ENCODE measurements around the gene TEKT5.

TEKT5 gene

DNA sequence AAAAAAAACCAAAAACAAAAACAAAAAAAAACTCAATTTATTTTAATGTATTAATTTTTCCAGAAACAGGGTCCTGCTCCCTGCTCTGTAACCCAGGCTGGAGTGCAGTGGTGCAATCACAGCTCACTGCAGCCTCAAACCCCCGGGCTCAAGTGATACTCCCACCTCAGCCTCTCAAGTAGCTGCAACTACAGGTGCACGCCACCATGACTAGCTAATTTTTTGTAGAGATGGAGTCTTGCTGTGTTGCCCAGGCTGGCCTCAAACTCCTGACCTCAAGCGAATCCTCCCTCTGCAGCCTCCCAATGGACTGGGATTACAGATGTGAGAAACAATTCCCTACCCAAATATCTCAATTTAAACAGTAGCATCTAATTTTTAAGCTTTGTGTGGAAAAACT, 89.1 kb downstream of the TEKT5 start:
- TF ChIP-seq, protein P1, sequence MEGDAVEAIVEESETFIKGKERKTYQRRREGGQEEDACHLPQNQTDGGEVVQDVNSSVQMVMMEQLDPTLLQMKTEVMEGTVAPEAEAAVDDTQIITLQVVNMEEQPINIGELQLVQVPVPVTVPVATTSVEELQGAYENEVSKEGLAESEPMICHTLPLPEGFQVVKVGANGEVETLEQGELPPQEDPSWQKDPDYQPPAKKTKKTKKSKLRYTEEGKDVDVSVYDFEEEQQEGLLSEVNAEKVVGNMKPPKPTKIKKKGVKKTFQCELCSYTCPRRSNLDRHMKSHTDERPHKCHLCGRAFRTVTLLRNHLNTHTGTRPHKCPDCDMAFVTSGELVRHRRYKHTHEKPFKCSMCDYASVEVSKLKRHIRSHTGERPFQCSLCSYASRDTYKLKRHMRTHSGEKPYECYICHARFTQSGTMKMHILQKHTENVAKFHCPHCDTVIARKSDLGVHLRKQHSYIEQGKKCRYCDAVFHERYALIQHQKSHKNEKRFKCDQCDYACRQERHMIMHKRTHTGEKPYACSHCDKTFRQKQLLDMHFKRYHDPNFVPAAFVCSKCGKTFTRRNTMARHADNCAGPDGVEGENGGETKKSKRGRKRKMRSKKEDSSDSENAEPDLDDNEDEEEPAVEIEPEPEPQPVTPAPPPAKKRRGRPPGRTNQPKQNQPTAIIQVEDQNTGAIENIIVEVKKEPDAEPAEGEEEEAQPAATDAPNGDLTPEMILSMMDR (conservative IDR thresholded peaks at IDR 0.05), result no peak
- H3K27ac ChIP-seq, result no peak overlapping the region

DNA sequence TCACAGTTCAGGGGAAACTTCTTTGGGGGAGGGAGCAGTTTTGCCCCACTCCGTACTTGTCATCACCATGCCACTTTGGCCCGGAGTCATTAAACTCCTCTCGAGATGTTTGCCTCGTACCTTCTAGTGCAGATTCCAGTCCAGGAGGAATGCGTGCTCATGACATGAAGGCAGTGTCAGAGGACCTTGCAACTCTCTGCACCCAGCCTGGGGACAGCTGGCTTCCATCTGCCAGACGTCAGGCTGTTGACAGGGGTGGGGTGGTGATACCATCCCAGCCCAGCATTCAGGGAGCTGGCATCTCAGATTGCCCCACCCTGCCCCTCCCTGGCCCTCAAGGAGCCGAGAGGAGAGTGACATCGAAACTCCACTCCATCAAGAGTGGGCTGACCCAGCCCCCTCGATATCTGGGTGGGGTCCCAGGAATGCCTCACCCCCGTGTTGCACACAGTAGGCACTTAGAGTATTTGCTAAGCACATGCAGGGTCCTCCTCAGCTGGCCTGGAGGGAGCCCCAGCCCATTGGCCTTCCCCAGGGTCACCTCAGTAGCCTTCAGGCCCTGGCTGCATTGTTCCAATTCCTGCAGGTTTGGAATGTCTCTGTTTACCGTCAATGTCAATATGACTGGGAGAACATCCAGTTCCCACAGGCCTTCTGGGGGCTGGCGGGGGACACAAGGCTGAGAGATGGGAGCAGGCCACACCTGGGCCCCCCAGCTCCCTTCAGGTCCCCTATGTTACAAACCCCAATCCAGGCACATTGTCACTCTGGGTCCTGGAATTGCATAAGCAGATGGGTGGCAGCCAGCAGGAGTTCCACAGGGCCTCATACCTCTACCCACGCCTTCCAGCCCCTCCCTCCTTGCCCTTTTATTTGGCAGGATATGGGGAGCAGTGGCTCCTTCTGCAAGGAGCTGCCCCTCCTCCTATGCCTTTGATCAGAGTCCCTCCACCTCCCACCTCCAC, 93.0 kb downstream of the TEKT5 start:
- no peak overlapping the region for H3K27ac ChIP-seq
- TF ChIP-seq, protein P1 (conservative IDR thresholded peaks at IDR 0.05), result no peak

DNA sequence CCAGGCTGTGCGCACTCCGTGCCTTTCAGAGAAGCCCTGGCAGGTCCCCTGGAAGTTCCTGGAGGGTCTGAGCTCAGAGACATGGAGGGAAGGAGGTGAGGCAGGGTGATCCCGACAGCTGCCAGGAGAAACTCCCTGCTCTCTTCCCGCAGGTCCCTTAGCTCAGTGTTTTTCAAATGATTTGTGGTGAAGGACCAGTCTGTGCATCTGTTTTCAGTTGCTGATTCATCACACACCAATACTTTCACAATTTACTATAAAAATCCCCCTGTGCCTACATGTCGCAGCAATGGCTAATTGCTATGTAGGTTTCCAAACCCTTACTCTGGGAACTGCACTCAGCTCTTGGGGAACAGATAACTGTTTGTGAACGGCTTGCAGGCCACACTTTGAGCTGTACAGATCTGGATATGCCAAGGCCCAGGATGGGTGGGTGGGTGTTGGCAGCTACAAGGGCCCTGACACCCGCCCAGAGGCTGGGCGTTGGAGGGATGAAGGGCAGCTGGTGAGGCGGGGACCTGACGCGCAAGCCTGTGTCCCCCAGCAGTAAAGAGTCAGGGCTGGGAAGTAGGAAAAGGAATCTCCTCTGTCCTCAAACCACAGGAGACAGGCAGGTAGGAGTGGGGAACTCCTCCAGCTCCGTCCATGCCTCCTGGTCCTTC, 93.8 kb downstream of the TEKT5 start:
- no peak overlapping the region for H3K27ac ChIP-seq
- TF ChIP-seq, protein P1 (conservative IDR thresholded peaks at IDR 0.05), result no peak

DNA sequence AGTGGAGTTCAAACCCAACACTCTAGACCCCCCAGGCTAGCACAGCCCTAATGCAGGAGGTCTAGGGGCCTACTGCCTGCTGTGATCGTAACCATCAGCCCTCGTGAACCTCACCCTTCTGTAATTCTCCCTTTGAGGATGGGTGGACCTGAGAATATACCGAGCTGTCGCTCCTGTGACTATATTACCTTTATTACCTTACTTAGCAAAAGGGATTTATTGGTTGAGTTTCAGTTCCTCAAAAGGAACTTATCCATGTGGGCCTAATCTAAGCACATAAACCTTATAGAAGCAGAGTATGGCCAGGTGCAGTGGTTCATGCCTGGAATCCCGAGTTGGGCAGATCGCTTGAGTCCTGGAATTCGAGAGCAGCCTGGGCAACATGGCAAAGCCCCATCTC, 95.1 kb downstream of the TEKT5 start:
- no peak overlapping the region for H3K27ac ChIP-seq
- TF ChIP-seq, protein P1 (conservative IDR thresholded peaks at IDR 0.05), result no peak

DNA sequence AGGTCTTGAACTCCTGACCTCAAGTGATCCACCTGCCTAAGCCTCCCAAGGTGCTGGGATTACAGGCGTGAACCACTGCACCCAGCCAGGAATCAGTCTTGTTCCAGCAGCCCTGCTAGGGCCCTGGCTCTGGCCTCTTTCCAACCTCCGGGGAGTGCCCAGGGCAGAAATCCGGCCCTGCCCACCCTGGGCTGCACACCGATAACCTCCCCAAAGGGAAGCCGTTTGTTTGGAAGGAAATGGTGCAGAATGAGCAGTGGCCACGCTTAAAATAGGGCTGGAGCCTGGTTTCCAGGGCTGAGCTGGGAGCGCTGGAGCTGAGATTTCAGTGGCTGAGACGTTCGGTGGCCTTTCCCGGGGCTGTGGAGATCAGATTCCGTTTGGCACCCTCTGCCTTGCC, 96.6 kb downstream of the TEKT5 start:
- TF ChIP-seq, protein P1 (conservative IDR thresholded peaks at IDR 0.05), result no peak
- no peak overlapping the region for H3K27ac ChIP-seq

DNA sequence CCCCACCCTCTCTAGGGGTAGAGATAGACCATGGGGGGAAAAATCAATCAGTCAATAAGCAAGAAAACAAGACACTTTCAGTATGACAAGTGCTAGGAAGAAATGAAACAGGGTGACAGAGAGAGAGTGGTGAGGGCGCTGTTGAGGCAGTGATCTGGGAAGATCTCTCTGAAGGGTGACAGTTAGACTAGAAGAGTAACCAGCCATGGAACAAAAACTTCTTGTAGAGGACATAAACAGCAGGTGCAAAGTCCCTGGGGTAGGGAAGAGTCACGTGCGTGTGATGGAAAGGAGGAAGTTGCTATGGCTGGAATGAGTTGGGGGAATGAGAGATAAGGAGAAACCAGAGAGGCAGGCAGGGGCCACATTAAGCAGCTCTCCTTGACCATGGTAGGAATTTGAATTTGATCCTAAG, 97.5 kb downstream of the TEKT5 start:
- H3K27ac ChIP-seq, result no peak overlapping the region

More for the DNA sequence above, 97.5 kb downstream of the TEKT5 start:
- TF ChIP-seq, protein P1 (conservative IDR thresholded peaks at IDR 0.05), result no peak

All from VCaP (cell line).